ENCODE results near the gene RAB17.

DNA sequence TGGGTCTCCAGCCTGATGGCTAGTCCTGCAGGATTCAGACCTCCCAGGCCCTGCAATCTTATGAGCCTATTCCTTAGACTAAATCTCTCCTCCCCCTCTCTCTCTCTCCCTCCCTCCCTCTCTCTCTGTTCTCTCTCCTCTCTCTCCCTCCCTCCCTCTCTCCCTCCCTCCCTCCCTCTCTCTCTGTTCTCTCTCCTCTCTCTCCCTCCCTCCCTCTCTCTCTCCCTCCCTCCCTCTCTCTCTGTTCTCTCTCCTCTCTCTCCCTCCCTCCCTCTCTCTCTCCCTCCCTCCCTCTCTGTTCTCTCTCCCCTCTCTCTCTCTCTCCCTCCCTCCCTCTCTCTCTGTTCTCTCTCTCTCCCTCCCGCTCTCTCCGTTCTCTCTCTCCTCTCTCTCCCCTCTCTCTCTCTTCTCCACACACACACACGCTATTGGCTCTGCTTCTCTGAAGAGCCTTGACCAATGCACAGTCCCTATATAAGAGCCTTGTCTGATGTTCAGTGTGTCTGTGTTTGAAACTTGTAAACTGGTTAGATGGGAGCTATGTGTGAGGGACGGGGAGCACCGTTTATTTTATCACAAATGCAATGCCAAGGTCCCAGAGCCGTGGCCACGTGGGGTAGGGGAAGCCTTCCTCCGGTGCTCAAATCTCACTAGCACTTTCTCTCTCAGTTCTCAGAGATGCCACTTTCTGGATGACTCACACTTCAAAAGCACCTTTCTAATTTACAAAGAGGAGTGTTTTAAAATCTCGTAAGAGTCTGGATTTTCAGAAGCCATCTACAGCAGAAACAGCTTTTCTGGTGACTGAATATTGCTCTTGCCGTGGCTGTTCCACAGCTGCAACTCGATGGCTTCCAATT is 33.5 kb downstream of the RAB17 start:
- TF ChIP-seq, protein P1, sequence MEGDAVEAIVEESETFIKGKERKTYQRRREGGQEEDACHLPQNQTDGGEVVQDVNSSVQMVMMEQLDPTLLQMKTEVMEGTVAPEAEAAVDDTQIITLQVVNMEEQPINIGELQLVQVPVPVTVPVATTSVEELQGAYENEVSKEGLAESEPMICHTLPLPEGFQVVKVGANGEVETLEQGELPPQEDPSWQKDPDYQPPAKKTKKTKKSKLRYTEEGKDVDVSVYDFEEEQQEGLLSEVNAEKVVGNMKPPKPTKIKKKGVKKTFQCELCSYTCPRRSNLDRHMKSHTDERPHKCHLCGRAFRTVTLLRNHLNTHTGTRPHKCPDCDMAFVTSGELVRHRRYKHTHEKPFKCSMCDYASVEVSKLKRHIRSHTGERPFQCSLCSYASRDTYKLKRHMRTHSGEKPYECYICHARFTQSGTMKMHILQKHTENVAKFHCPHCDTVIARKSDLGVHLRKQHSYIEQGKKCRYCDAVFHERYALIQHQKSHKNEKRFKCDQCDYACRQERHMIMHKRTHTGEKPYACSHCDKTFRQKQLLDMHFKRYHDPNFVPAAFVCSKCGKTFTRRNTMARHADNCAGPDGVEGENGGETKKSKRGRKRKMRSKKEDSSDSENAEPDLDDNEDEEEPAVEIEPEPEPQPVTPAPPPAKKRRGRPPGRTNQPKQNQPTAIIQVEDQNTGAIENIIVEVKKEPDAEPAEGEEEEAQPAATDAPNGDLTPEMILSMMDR (IDR thresholded peaks at IDR 0.05) = no peak
- TF ChIP-seq POLR2A (IDR thresholded peaks at IDR 0.05) = no peak
